Stimulated activated CD4-positive, alpha-beta T cell treated with anti-CD3 and anti-CD28 coated beads, TNF-alpha, amount 100 ng/mL, for 4 hours (primary cell): ENCODE data around the gene MBD4.

Experiments used
- DNase-seq, 3 experiments: peaks; one replicate each; pipeline ENCODE4 v3.0.0-alpha.2; 2020; ENCODE audit warnings: low read depth in 3 of 3

MBD4 gene

GRCh38 chr3:129463094-129463493 lies 23.3 kb upstream of the MBD4 start:
- no peak for DNase-seq

- DNase-seq, result no peak
Observed at GRCh38 chr3:129462361-129462968, 22.7 kb upstream of the MBD4 start.

GRCh38 chr3:129461461-129462146 lies 21.9 kb upstream of the MBD4 start:
- no peak for DNase-seq

- no peak for DNase-seq
Observed at GRCh38 chr3:129461022-129461421, 21.3 kb upstream of the MBD4 start.

- DNase-seq, result no peak
Observed at GRCh38 chr3:129460572-129460971, 20.8 kb upstream of the MBD4 start.

- DNase-seq, result no peak
Observed at GRCh38 chr3:129460155-129460554, 20.4 kb upstream of the MBD4 start.

GRCh38 chr3:129453732-129454131 lies 14.0 kb upstream of the MBD4 start:
- DNase-seq, result no peak

- no peak for DNase-seq
Observed at GRCh38 chr3:129449279-129450115, 9.7 kb upstream of the MBD4 start.

- no peak for DNase-seq
Observed at GRCh38 chr3:129448186-129448895, 8.6 kb upstream of the MBD4 start.

- DNase-seq, result no peak
Observed at GRCh38 chr3:129446926-129447325, 7.2 kb upstream of the MBD4 start.

GRCh38 chr3:129445471-129445870 lies 5.7 kb upstream of the MBD4 start:
- no peak for DNase-seq

- DNase-seq, result no peak
Observed at GRCh38 chr3:129442947-129443346, 3.2 kb upstream of the MBD4 start.

GRCh38 chr3:129442486-129442885 lies 2.7 kb upstream of the MBD4 start:
- DNase-seq, result no peak

GRCh38 chr3:129441782-129442181 lies 2.0 kb upstream of the MBD4 start:
- DNase-seq, result no peak

GRCh38 chr3:129441215-129441614 lies 1.5 kb upstream of the MBD4 start:
- DNase-seq, result no peak

- no peak for DNase-seq
Observed at GRCh38 chr3:129440618-129441190, 956 bp upstream of the MBD4 start.

GRCh38 chr3:129439226-129439816 lies 427 bp downstream of the MBD4 start:
- peak in 1 of 3 experiments; percentile 18 for DNase-seq

- no peak for DNase-seq
Observed at GRCh38 chr3:129435367-129435766, 4.4 kb downstream of the MBD4 start.

- no peak for DNase-seq
Observed at GRCh38 chr3:129434140-129434539, 5.6 kb downstream of the MBD4 start.

GRCh38 chr3:129433565-129433964 lies 6.2 kb downstream of the MBD4 start:
- DNase-seq, result no peak

GRCh38 chr3:129432671-129433070 lies 7.1 kb downstream of the MBD4 start:
- no peak for DNase-seq
